HepG2 (cell line): ENCODE results near the gene PIK3C2B. TPM values are rescaled to one million over a fixed set of nuclear protein-coding genes. Genes with fewer than 3 reads are reported as not detected.
A peak's percentile ranks its signal among the peaks of the same experiment; 100 is the strongest.

Source experiments
- ATAC-seq: fragments of 200-7000 bp; cut with Tn5 transposase; 3 replicates; pipeline ENCODE4 v1.9.1; 2020; ENCODE audit warnings: mild to moderate bottlenecking, moderate library complexity
- BruUV-seq: library from RNA; stranded (reverse); fragments of 400-500 nt; replicated peaks from 2 replicates; lab custom pipeline; 2021; lab: Mats Ljungman, UMichigan
- CTCF ChIA-PET: fragments of 300-600 bp; formaldehyde crosslinking; extraction: SDS; loops from one replicate; lab custom pipeline; 2021; ENCODE audit warnings: low total read pairs, inconsistent platforms, low intra/inter-chr PET ratio; lab: Yijun Ruan, JAX
- POLR2A ChIA-PET: fragments of 350-600 bp; sonication (Branson Sonifier 250); formaldehyde crosslinking; loops from one replicate; lab custom pipeline; 2020; ENCODE audit warnings: antibody characterized with exemption, inconsistent platforms; lab: Yijun Ruan, JAX
- DNase-seq: peaks from one replicate; pipeline ENCODE4 v3.0.0-alpha.2; 2015; ENCODE audit warnings: low spot score
- FAIRE-seq: peaks from 3 replicates; lab custom pipeline; 2011; peaks lifted over from hg19 to GRCh38; lab: Jason Lieb, UNC
- H2AFZ ChIP-seq: one replicate; pipeline ENCODE4 v1.6.1; 2011; ENCODE audit warnings: low read length, inconsistent platforms
- H3K27ac ChIP-seq: fragments of 300-600 bp; 3 replicates; pipeline ENCODE4 v1.8.0; 2011; ENCODE audit warnings: mixed run types, mild to moderate bottlenecking, mixed read lengths, low read length, inconsistent platforms; ENCODE audit not compliant: insufficient read depth; ENCODE audit errors: extremely low read length
- H3K27me3 ChIP-seq, 2 experiments: fragments of 200-600 bp in 1 of 2; 2 replicates in 1 of 2; 3 replicates in 1 of 2; pipeline versions ENCODE4 v1.6.0 to v1.8.0; 2011; ENCODE audit warnings: low read length in 2 of 2, mild to moderate bottlenecking in 2 of 2, moderate library complexity in 2 of 2, inconsistent platforms in 1 of 2; ENCODE audit not compliant: insufficient read depth in 2 of 2, control insufficient read depth in 1 of 2
- H3K36me3 ChIP-seq, 2 experiments: fragments of 200-600 bp in 1 of 2; replicated peaks in 1 of 2; 2 replicates in 1 of 2; 3 replicates in 1 of 2; pipeline versions ENCODE4 v1.5.1 to v1.8.0; 2011; ENCODE audit warnings: low read length in 2 of 2, inconsistent platforms in 1 of 2; ENCODE audit not compliant: insufficient read depth in 2 of 2, control insufficient read depth in 1 of 2
- H3K4me1 ChIP-seq: 2 replicates; pipeline ENCODE4 v1.5.1; 2012; ENCODE audit warnings: low read length, inconsistent platforms; ENCODE audit not compliant: insufficient read depth
- H3K4me2 ChIP-seq: 2 replicates; pipeline ENCODE4 v1.6.0; 2011; ENCODE audit warnings: low read depth, low read length, inconsistent platforms
- H3K4me3 ChIP-seq, 3 experiments: fragments of 200-600 bp in 1 of 3; sonication (generic), shearing (Covaris generic) in 1 of 3; replicated peaks in 1 of 3; 2 replicates each; pipeline ENCODE4 v1.5.1; 2011 to 2016; ENCODE audit warnings: low read length in 3 of 3, inconsistent platforms in 2 of 3, low read depth in 2 of 3, mild to moderate bottlenecking in 2 of 3, control low read depth in 1 of 3, mixed read lengths in 1 of 3; ENCODE audit not compliant: insufficient read depth in 1 of 3
- H3K79me2 ChIP-seq: one replicate; pipeline ENCODE4 v1.6.1; 2011; ENCODE audit warnings: low read length, inconsistent platforms; ENCODE audit not compliant: insufficient read depth
- H3K9ac ChIP-seq: 2 replicates; pipeline ENCODE4 v1.6.0; 2011; ENCODE audit warnings: mild to moderate bottlenecking, low read depth, low read length, inconsistent platforms; ENCODE audit not compliant: insufficient read depth
- H3K9me3 ChIP-seq: 2 replicates; pipeline ENCODE4 v1.5.1; 2012; ENCODE audit warnings: mild to moderate bottlenecking, low read length
- H4K20me1 ChIP-seq: 2 replicates; pipeline ENCODE4 v1.6.0; 2011; ENCODE audit warnings: inconsistent platforms, mild to moderate bottlenecking, low read length, moderate library complexity; ENCODE audit not compliant: insufficient read depth
- ESRRA ChIP-seq: sonication (generic); formaldehyde crosslinking; IDR thresholded peaks from 2 replicates; pipeline ENCODE4 v1.5.1; 2020; ENCODE audit warnings: mild to moderate bottlenecking, low read depth, missing genetic modification reagents
- IKZF1 ChIP-seq: fragments of 450-650 bp; IDR thresholded peaks from 2 replicates; pipeline ENCODE4 v1.7.1; 2016
- MAFF ChIP-seq: IDR thresholded peaks from 2 replicates; pipeline ENCODE4 v1.6.1; 2011; ENCODE audit warnings: low read depth, low read length, improper control_type of control experiment
- MAFK ChIP-seq, 2 experiments: IDR thresholded peaks in 1 of 2; conservative IDR thresholded peaks in 1 of 2; 2 replicates each; pipeline ENCODE4 v1.6.1; 2011; ENCODE audit warnings: improper control_type of control experiment in 2 of 2, low read length in 2 of 2
- MBNL3 ChIP-seq: fragments of 250-450 bp; sonication (Bioruptor Pico); conservative IDR thresholded peaks from 2 replicates; pipeline ENCODE4 v1.8.0; 2022; ENCODE audit warnings: mild to moderate bottlenecking, inconsistent platforms
- MTA1 ChIP-seq: sonication (generic); formaldehyde crosslinking; IDR thresholded peaks from 2 replicates; pipeline ENCODE4 v1.4.0; 2020; ENCODE audit warnings: missing genetic modification reagents, mild to moderate bottlenecking, borderline replicate concordance
- NBN ChIP-seq: fragments of 450-650 bp; conservative IDR thresholded peaks from 2 replicates; pipeline ENCODE4 v1.6.1; 2017
- NFKBIZ ChIP-seq: IDR thresholded peaks from 2 replicates; pipeline ENCODE4 v1.6.1; 2018; ENCODE audit warnings: missing genetic modification reagents, missing compliant biosample characterization
- SIX1 ChIP-seq: sonication (generic); formaldehyde crosslinking; IDR thresholded peaks from 2 replicates; pipeline ENCODE4 v1.4.0; 2020; ENCODE audit warnings: missing genetic modification reagents, borderline replicate concordance
- SMAD1 ChIP-seq: sonication (generic); formaldehyde crosslinking; IDR thresholded peaks from 2 replicates; pipeline ENCODE4 v1.4.0; 2020; ENCODE audit warnings: missing genetic modification reagents, low read depth, mild to moderate bottlenecking, borderline replicate concordance
- SP2 ChIP-seq: sonication (generic); formaldehyde crosslinking; IDR thresholded peaks from 2 replicates; pipeline ENCODE4 v1.5.1; 2020; ENCODE audit warnings: mild to moderate bottlenecking, missing genetic modification reagents
- ZNF354B ChIP-seq: sonication (generic); formaldehyde crosslinking; IDR thresholded peaks from 2 replicates; pipeline ENCODE4 v1.8.0; 2022; ENCODE audit warnings: mild to moderate bottlenecking, missing genetic modification reagents
- ZNF878 ChIP-seq: sonication (generic); formaldehyde crosslinking; IDR thresholded peaks from 2 replicates; pipeline ENCODE4 v1.8.1; 2023; ENCODE audit warnings: mild to moderate bottlenecking, missing genetic modification reagents, moderate library complexity
- WGBS: methylation state at CpG from one replicate; pipeline ENCODE4 v1.1.6; 2017; ENCODE audit warnings: low lambda C conversion rate; 5-methylcytosine and 5-hydroxymethylcytosine counted together
- in situ Hi-C: cut with HindIII; loops from 2 replicates; pipeline ENCODE4 v1.10.0; 2017; ENCODE audit warnings: low pct_unique_long_range_greater_than_20kb; ENCODE audit not compliant: extremely low pct_ligation_motif_present
- intact Hi-C: fragments of 100-400 bp; cut with micrococcal nuclease; formaldehyde crosslinking; loops from one replicate; pipeline ENCODE4 v1.10.0; 2022; ENCODE audit not compliant: unreplicated experiment
- polyA plus RNA-seq, 8 experiments: library from polyadenylated mRNA; depleted of rRNA in 3 of 8; stranded (reverse) in 7 of 8; unstranded in 1 of 8; fragments of >200 nt; fragmentation: Illumina TruSeq in 4 of 8; extraction: Trizol in 4 of 8; gene quantifications; 2 replicates each; pipeline versions ENCODE4 v1.2.1 to v1.2.3, GENCODE V29; 2011 to 2016; ENCODE audit warnings: low read depth in 4 of 8, missing spikeins in 1 of 8, mixed read lengths in 1 of 8; ENCODE audit not compliant: insufficient read depth in 1 of 8
- total RNA-seq, 5 experiments: library from RNA; depleted of rRNA; stranded (reverse); fragments of >200 nt; fragmentation: Illumina TruSeq; extraction: Trizol; gene quantifications; 2 replicates each; pipeline ENCODE4 v1.2.3, GENCODE V29; 2016; ENCODE audit warnings: low read depth in 1 of 5
- TF ChIP-seq, protein P1 (sequence below): sonication (generic); formaldehyde crosslinking; IDR thresholded peaks from 2 replicates; pipeline ENCODE4 v1.8.0; 2022; ENCODE audit warnings: missing genetic modification reagents, low read depth, mild to moderate bottlenecking, borderline replicate concordance
- TF ChIP-seq, protein P2 (sequence below): sonication (generic); formaldehyde crosslinking; IDR thresholded peaks from 2 replicates; pipeline ENCODE4 v1.5.0; 2020; ENCODE audit warnings: mild to moderate bottlenecking, missing genetic modification reagents, borderline replicate concordance

Gene PIK3C2B
- total and polyA plus RNA-seq, 2 of the 13 experiments (the other 11 are each of a cell fraction or from before 2014, with no cell fraction given), result 3.4 to 4.5 TPM

DNA sequence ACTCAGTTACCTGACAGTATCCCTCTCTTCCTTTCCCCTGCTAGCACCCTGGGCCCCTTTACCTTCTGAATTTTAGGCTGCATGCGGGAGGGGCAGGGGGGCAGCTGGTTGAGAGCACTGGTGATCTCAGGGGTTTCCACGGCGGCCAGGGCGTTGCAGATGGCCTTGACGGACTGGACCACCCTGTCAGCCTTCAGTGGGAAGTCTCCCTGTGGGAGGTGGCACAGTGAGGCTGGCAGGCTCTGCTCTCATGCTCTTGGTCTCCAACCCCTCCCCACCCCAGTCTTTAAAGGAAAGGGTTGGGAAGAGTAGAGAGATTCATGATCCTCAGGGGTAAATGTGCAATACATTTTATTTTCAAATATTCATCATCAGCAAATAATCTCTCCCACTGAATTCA, 36.9 kb downstream of the PIK3C2B start:
- CTCF ChIA-PET, result no interaction called here
- DNase-seq, result no peak
- TF ChIP-seq, protein P1, sequence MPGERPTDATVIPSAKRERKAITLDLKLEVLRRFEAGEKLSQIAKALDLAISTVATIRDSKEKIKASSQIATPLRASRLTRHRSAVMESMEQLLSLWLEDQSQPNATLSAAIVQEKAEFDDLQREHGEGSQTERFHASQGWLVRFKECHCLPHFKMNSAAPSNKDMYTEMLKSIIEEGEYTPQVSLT (CRISPR knock-in tag), result no peak
- TF ChIP-seq ZNF354B (CRISPR knock-in tag) (no peak), MBNL3 (CRISPR knock-in tag) (no peak), NBN (no peak), SIX1 (no peak), ZNF878 (CRISPR knock-in tag) (no peak), NFKBIZ (no peak), SMAD1 (CRISPR knock-in tag) (no peak), ESRRA (CRISPR knock-in tag) (no peak), MAFK (conservative IDR thresholded peaks at IDR 0.05 in 1 of 2, IDR thresholded peaks at IDR 0.05 in 1 of 2; ENCODE audit: low read length in 2 of 2) (peak; percentile 14 to 45; a peak in 2 of 4 replicates), IKZF1 (no peak), MTA1 (no peak), MAFF (0 out of 2 replicates have a peak, but pooled peaks have one; percentile 29), SP2 (no peak)
- TF ChIP-seq, protein P2, sequence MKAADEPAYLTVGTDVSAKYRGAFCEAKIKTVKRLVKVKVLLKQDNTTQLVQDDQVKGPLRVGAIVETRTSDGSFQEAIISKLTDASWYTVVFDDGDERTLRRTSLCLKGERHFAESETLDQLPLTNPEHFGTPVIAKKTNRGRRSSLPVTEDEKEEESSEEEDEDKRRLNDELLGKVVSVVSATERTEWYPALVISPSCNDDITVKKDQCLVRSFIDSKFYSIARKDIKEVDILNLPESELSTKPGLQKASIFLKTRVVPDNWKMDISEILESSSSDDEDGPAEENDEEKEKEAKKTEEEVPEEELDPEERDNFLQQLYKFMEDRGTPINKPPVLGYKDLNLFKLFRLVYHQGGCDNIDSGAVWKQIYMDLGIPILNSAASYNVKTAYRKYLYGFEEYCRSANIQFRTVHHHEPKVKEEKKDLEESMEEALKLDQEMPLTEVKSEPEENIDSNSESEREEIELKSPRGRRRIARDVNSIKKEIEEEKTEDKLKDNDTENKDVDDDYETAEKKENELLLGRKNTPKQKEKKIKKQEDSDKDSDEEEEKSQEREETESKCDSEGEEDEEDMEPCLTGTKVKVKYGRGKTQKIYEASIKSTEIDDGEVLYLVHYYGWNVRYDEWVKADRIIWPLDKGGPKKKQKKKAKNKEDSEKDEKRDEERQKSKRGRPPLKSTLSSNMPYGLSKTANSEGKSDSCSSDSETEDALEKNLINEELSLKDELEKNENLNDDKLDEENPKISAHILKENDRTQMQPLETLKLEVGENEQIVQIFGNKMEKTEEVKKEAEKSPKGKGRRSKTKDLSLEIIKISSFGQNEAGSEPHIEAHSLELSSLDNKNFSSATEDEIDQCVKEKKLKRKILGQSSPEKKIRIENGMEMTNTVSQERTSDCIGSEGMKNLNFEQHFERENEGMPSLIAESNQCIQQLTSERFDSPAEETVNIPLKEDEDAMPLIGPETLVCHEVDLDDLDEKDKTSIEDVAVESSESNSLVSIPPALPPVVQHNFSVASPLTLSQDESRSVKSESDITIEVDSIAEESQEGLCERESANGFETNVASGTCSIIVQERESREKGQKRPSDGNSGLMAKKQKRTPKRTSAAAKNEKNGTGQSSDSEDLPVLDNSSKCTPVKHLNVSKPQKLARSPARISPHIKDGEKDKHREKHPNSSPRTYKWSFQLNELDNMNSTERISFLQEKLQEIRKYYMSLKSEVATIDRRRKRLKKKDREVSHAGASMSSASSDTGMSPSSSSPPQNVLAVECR (CRISPR knock-in tag), result no peak
- intact Hi-C loops (no loop called here), in situ Hi-C loops (no loop called here)
- no peak overlapping the region for H3K4me2 ChIP-seq
- FAIRE-seq, result no peak
- WGBS, result 100% methylated on average over 4 of the region's 5 CpGs
- H3K9ac ChIP-seq, result no peak overlapping the region
- no peak overlapping the region for H3K27ac ChIP-seq
- ATAC-seq, result no peak
- H3K4me1 ChIP-seq, result no peaks in the 10 kb centered on the region
- H3K27me3 ChIP-seq, result no peaks in the 10 kb centered on the region
- no peaks in the 10 kb centered on the region for H3K9me3 ChIP-seq
- H3K36me3 ChIP-seq, result peaks cover 4 to 7% of the 10 kb centered on the region in 2 experiments; a peak in 3 of 5 replicates
- POLR2A ChIA-PET, result no interaction called here
- H3K79me2 ChIP-seq, result no peaks in the 10 kb centered on the region
- BruUV-seq, result no TSS peak
- H4K20me1 ChIP-seq, result no peaks in the 10 kb centered on the region
- no peak overlapping the region for H3K4me3 ChIP-seq
- H2AFZ ChIP-seq, result no peak overlapping the region
